ENCODE results near the gene DLGAP4.

GRCh38 chr20:36259177-36260061, 46.7 kb upstream of the DLGAP4 start:
- TF ChIP-seq CTCF (IDR thresholded peaks at IDR 0.05) (no peak), ZFX (IDR thresholded peaks at IDR 0.05; ENCODE audit: borderline replicate concordance) (no peak)
